ENCODE measurements around the gene ACVRL1.

ACVRL1 gene

GRCh38 chr12:51900323-51900889, 6.9 kb upstream of the ACVRL1 start:
- DNase-seq, result no peak

GRCh38 chr12:51901121-51901817, 6.0 kb upstream of the ACVRL1 start:
- no peak for DNase-seq

GRCh38 chr12:51901881-51902280, 5.4 kb upstream of the ACVRL1 start:
- no peak for DNase-seq

GRCh38 chr12:51904951-51905470, 2.3 kb upstream of the ACVRL1 start:
- DNase-seq, result no peak

- DNase-seq, result no peak
Measured at GRCh38 chr12:51905471-51906429, 1.6 kb upstream of the ACVRL1 start.

GRCh38 chr12:51906430-51907082, 748 bp upstream of the ACVRL1 start:
- no peak for DNase-seq

- DNase-seq, result no peak
Measured at GRCh38 chr12:51907856-51908425, 637 bp downstream of the ACVRL1 start.

- DNase-seq, result no peak
Measured at GRCh38 chr12:51908876-51909592, 1.7 kb downstream of the ACVRL1 start.

- no peak for DNase-seq
Measured at GRCh38 chr12:51910168-51910567, 2.9 kb downstream of the ACVRL1 start.

- DNase-seq, result no peak
Measured at GRCh38 chr12:51910691-51911090, 3.4 kb downstream of the ACVRL1 start.

- no peak for DNase-seq
Measured at GRCh38 chr12:51911307-51911706, 4.0 kb downstream of the ACVRL1 start.

- no peak for DNase-seq
Measured at GRCh38 chr12:51911788-51912711, 4.7 kb downstream of the ACVRL1 start.

- DNase-seq, result no peak
Measured at GRCh38 chr12:51913071-51914033, 6.0 kb downstream of the ACVRL1 start.

- no peak for DNase-seq
Measured at GRCh38 chr12:51914034-51914923, 7.0 kb downstream of the ACVRL1 start.

- no peak for DNase-seq
Measured at GRCh38 chr12:51915003-51915625, 7.8 kb downstream of the ACVRL1 start.

GRCh38 chr12:51915951-51916350, 8.6 kb downstream of the ACVRL1 start:
- DNase-seq, result no peak

GRCh38 chr12:51917041-51917590, 9.8 kb downstream of the ACVRL1 start:
- no peak for DNase-seq

All from activated CD4-positive, alpha-beta T cell treated with anti-CD3 and anti-CD28 coated beads for 1 hour (primary cell).